Brain microvascular endothelial cell (primary cell): ENCODE measurements around the gene GUK1.

ENCODE experiments used
- DNase-seq: peaks from one replicate; pipeline ENCODE4 v3.0.0-alpha.2; 2020
- H3K27ac ChIP-seq: fragments of 250-450 bp; sonication (Bioruptor Pico); 2 replicates; pipeline ENCODE4 v1.5.1; 2020; ENCODE audit warnings: mild to moderate bottlenecking, moderate library complexity
- H3K27me3 ChIP-seq: fragments of 250-450 bp; sonication (Bioruptor Pico); replicated peaks from 2 replicates; pipeline ENCODE4 v1.5.1; 2020; ENCODE audit warnings: mild to moderate bottlenecking
- H3K36me3 ChIP-seq: fragments of 250-450 bp; sonication (Bioruptor Pico); replicated peaks from 2 replicates; pipeline ENCODE4 v1.5.1; 2020; ENCODE audit warnings: mild to moderate bottlenecking
- H3K4me3 ChIP-seq: 2 replicates; pipeline ENCODE4 v1.5.1; 2011; ENCODE audit warnings: low read depth, mild to moderate bottlenecking, control low read depth, low read length, moderate library complexity
- CTCF ChIP-seq: IDR thresholded peaks from 2 replicates; pipeline ENCODE4 v1.5.1; 2011; ENCODE audit warnings: low read depth, mild to moderate bottlenecking, moderate library complexity, low read length, control low read depth, inconsistent platforms; ENCODE audit errors: missing control alignments
- in situ Hi-C: cut with HindIII; loops from 2 replicates; pipeline ENCODE4 v1.10.0; 2017; ENCODE audit warnings: low sequenced_read_pairs, low pct_ligation_motif_present

The GUK1 gene

DNA sequence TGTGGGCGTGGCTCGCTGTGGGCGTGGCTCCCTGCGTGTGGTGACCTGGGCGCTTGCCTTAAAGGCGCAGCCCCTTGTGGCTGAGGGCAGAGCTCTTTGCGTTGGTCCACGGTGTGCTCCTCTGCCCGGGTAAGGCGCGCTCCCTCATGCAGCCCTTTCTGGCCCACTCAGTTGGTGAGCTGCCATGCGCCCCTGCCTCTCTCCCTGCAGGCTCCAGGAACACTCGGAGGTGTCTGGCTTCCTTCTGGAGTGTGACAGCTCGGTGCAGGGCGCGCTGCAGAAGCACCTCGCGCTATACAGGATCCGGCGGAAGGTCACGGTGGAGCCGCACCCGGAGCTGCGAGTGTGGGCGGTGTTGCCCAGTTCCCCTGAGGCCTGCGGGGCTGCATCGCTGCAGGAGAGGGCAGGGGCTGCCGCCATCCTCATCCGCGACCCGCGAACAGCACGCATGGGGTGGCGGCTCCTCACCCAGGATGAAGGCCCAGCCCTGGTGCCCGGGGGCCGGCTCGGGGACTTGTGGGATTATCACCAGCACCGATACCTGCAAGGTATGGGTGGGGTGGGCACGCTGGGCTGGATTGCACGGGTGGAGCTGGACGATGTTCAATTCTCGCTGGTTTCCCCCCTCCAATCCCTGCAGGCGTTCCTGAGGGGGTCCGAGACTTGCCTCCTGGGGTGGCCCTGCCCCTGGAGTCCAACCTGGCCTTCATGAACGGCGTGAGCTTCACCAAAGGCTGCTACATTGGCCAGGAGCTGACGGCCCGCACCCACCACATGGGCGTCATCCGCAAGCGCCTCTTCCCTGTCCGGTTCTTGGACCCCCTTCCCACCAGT, 34.6 kb downstream of the GUK1 start:
- in situ Hi-C loops: no loop called here
- no peak for DNase-seq
- no peak for TF ChIP-seq CTCF
- no peaks in the 10 kb centered on the region for H3K27me3 ChIP-seq
- no peak overlapping the region for H3K27ac ChIP-seq
- H3K4me3 ChIP-seq: no peak overlapping the region
- peaks cover 4% of the 10 kb centered on the region for H3K36me3 ChIP-seq

DNA sequence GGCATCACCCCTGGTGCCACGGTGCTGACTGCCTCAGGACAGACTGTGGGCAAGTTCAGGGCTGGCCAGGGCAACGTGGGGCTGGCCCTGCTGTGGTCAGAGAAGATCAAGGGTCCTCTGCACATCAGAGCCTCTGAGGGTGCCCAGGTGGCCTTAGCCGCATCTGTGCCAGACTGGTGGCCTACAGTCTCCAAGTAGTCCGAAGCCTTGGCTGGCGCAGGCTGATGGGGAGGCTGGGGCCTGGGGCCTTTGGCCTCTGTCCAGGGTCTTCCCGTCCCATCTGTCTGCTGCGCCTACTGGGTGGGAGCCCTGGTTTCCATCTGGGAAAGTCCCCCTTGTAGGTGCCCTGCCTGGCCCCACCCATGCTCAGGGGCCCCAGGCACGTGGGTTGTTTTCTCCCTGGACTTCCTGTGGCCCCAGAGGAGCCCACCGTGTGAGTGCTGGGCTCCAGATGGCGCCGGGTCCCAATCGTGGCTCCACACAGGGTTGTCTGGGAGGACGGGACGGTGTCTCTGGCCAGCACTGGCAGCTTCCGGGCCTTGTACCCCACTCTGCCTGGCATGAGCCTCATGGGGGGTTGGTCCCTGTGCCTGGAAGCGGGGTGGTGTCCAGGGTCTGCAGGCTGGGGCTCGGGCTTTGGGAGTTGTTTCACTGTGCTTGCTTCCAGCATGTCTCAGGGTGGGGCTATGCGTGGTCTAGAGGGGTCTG, 35.4 kb downstream of the GUK1 start:
- TF ChIP-seq CTCF: no peak
- in situ Hi-C loops: no loop called here
- H3K27ac ChIP-seq: no peak overlapping the region
- DNase-seq: no peak
- no peak overlapping the region for H3K4me3 ChIP-seq
- peaks cover 4% of the 10 kb centered on the region for H3K36me3 ChIP-seq
- H3K27me3 ChIP-seq: no peaks in the 10 kb centered on the region

GRCh38 chr1:228176024-228176395, 35.9 kb downstream of the GUK1 start:
- Histone ChIP-seq H3K27ac (no peak overlapping the region), H3K36me3 (peaks cover 4% of the 10 kb centered on the region), H3K4me3 (no peak overlapping the region), H3K27me3 (no peaks in the 10 kb centered on the region)
- in situ Hi-C loops: no loop called here
- DNase-seq: no peak
- TF ChIP-seq CTCF: no peak

DNA sequence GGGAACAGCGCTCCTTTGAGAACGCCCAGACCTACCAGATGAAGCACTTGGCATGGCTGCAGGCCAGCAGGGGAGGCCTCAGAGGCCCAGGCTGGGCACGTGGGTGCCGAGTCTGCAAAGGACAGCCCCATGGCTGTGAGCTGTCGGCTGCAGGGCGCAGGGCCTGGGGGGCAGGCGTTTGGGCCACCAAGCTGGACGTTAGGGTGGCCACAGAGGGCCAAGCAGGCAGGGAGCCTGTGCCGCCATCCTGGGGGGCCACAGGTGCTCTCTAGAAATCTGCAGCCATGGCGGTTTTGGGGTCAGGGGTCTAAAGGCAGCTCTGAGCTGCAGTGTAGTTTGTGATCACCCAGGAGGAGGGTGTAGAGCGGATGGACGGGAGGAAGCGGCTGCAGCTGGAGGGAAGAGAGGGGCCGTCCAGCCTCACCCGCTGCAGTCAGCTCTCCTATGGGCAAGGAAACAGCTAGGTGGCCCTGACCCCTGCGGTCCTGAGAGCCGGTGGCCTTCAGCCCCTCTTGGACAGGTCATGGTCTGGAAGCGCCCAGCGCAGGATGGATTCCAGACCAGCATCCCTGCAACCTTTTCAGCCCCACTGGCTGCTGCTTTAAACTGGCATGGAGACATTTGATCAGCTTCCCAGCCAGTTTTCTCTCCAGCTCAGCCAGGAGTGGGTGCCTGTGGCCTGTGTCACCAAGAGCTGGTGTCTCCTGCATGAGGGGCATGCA, 36.5 kb downstream of the GUK1 start:
- H3K27ac ChIP-seq: no peak overlapping the region
- in situ Hi-C loops: no loop called here
- H3K4me3 ChIP-seq: no peak overlapping the region
- H3K36me3 ChIP-seq: peaks cover 4% of the 10 kb centered on the region
- TF ChIP-seq CTCF: no peak
- DNase-seq: no peak
- no peaks in the 10 kb centered on the region for H3K27me3 ChIP-seq

- DNase-seq: no peak
- Histone ChIP-seq H3K4me3 (no peak overlapping the region), H3K36me3 (peaks cover 4% of the 10 kb centered on the region), H3K27me3 (no peaks in the 10 kb centered on the region), H3K27ac (no peak overlapping the region)
- no peak for TF ChIP-seq CTCF
- in situ Hi-C loops: no loop called here
Measured at GRCh38 chr1:228177183-228177475, 37.0 kb downstream of the GUK1 start.
